ENCODE measurements around the gene ARAP3.

- TF ChIP-seq POLR2A (IDR thresholded peaks at IDR 0.05), result no peak
- no peak for TF ChIP-seq CTCF (IDR thresholded peaks at IDR 0.05)
Measured at GRCh38 chr5:141681295-141681694, 735 bp downstream of the ARAP3 start.

All from body of pancreas (tissue), 4 donors.